Middle frontal gyrus (tissue), 1 donor: ENCODE data around the gene C8B.

ENCODE experiments used
- DNase-seq: peaks from one replicate; pipeline ENCODE4 v3.0.0-alpha.2; 2015; ENCODE audit warnings: low spot score; ENCODE audit errors: extremely low spot score

The C8B gene

DNA sequence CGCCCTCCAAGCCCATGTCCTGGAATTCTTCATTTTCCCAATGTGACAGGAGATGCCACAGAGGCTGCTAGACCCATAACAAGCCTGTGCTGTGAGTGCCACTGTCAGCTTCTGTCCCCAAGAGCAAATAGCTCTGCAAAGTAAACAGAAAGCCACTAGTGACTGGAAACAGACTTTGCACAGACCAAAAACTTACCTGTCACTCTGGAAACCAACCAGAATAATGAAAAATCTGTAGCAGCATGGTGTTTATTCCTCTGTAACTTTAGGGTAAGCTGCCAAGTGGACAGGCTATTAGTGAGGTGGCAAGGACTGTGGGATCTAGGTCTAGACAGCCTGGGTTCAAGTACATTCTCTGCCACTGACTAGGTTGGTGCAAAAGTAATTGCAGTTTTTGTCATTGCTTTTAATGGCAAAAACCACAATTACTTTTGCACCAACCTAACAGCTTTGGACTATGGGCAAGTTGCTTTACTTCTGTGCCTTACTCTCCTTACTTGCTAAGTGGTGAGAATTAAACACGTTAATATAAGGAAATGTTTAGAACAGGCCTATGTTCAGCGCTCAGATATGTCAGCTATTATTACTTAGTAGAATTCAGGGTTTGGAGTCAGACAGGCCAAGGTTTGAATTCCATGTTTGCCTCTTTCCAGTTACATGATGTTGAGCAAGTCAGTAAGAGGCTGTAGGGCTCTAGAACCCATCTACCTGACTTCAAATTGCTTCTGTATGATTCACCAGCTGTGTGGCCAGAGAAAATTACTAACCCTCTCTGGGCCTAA is at the start of gene C8B:
Gene C8B, minus strand, starts transcription at position 100 of the 782 bp plus-strand sequence. Its CDS starts 67 bp downstream, at position 33.
- no peak for DNase-seq

DNA sequence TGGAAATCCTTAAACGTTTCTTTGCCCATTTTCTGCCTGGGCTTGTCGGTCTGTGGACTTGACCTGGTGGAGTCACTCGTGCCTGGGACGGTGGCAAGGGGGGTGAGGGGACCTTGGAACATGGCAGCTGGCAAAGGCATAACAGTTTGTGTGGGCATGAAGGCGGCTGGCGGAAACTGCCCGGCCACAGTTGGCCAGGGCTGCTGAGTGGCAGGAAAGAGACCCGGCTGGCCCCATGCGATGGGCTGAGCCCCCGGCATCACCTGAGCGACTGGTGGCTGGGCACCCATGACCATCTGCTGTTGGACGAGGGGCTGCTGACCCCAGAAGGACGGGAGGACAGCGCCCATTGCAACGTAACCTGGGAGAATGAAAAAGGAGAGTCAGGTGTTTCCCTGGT is 49.3 kb upstream of the C8B start:
- no peak for DNase-seq

DNA sequence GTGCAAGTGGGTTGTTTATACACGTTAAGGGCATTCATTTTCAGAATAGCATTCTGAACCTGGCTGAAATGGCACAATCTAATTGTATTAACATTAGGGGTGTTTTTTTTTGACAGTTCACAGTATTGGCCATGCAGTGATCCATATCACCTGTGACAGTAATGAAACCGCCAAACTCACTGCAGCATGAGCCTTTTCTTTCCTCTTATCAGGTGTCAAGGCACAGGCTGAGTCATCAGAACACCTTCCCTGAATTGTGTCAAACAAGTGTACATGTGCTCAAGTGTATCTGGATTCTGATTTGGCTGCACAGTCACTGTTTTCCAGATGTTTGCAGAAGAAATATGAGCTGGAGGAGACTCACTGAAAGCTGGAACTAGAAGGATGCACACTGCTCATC is 47.7 kb upstream of the C8B start:
- no peak for DNase-seq

DNA sequence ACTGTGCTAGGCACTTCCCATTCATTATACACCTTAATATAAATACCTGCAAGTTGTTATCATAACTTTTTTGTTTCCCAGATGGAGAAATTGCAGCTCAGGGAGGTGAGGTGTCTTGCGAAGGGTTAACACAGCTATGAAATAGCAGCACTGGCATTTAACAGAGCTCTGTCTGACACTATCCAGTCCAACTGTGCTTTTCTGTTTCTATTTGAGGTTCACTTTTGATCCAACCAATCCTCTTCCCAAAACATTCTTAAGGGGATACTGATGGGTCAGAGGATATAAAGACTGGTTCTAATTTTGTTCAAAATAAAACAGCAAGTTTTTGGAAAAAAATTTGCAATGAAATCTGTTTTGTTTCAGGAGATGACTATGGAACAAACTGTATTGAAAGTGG is 46.5 kb upstream of the C8B start:
- DNase-seq: no peak

DNA sequence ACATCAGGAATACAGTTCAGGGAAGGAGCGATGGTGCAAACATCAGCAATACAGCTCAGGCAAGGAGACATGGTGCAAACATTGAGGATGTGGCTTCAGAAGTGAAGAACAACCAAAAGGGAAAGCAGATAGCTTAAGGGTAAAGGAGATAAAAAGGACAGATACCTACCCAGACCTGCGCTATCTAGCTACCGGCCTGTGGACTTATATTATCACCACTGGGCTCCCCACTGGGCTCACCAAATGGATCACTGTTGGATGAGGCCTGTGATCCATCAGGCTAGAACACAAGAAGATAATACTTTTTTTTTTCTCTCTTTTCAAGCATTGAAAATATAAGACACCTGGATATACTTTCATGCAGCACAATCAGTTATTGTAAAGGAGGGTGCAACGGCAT is 44.7 kb upstream of the C8B start:
- no peak for DNase-seq

DNA sequence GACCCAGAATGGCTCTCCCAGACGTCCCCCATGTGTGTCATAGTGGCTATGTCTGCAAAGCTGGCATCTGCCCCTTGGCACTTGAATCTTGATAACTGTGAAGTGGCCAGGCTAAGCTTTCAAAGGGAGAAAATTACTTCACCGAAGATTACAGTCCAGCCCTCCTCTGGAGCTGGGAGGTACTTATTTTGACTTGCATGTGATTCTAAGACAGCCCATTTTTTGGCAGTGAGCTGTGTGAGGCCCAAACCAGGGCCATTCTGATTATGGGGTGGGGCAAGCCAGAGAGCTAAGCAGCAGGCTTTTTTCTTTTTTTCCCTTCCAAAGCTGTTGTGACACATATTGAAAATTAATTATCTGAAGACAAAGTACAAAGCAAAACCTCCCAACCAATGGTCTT is 42.1 kb upstream of the C8B start:
- DNase-seq: no peak

DNA sequence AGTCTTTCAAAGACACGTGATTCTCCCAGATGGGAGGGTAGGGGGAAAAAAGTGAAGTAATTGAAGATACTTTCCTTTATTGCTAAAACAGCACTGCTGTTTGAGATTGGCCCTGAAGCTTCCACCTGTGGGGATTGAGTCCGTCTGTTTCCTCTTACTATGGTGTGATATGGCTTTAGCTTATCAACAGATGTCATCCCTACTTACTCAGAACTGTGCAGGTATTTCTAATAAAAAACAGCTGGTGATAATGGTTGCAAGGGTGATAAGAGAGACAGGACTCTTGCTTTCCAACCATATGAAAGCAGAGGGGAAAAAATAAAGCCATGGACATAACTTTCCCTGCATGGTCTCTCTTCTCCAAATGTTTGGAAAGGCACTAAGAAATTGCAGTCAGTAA is 41.7 kb upstream of the C8B start:
- DNase-seq: no peak

DNA sequence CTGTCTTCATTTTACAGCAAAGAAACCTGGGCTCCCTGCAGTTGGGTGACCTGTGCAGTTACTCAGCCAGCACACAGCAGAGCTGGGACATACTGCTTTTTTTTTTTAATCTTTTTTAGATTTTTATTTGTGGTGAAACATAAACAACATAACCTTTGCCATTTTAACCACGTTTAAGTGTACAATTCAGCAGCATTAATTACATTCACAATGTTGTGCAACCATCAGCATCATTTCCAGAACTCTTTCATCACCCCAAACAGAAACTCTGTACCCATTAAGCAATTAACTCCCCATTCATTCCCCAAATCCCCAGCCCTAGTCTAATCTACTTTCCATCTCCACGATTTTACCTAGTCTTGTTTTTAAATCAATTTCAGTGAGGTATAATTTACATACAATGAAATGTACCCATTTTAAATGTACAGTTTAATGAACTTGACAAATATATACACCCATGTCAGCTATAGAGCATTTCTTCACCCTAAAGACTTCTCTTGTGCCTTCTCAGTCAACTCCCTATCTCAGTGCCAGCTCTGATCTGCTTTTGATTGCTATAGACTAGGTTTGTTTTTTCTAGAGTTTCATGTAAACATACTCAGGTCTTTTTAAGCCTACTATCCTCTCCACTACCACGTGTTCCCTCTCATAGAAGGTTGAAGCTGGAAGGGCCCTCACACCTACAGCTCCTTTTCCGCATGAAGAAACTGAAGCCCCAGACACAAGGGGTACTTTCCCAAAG is 37.8 kb upstream of the C8B start:
- DNase-seq: no peak

DNA sequence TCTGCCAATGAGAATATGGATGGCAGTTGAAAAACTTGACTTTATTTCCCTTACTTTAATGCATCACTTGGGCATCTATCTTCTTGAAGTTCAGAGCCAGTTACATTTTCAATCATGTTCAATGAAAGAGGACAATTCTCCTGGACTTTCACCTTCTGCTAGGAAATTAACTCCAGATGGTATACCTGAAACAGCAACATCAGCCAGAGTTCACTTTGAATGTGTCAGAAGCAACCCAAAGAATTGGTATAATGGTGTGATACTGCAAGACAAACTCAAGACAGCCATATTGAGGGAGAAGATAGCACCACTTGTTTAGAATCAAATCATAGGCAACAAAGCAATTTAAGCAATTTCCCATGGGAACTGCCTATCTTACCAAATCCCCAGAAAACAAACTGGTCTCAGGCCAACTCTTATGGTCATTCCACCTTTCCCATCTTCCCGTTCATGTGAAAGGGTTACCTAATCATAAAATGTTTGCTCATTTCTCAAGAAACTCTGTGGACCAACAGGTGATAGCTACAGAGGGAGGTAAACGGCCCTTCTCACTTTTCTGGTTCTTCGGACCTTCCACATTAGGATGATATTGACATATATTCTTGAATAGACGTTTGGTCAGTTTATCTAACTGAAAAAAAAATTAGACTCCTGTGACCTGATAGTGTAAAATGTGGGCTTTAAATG is 29.7 kb upstream of the C8B start:
- no peak for DNase-seq

DNA sequence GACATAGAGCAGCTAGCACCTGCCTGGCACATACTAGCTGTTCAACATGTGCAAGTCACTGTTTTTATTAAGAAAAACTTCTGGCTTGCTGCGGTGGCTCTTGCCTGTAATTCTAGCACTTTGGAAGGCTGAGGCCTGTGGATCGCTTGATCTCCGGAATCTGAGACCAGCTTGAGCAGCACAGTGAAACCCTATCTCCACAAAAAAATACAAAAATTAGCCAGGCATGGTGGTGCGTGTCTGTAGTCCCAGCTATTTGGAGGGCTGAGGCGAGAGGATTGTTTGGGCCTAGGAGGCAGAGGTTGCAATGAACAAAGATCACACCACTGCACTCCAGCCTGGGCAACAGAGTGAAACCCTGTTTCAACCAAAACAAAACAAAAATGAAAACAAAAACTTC is 27.7 kb upstream of the C8B start:
- no peak for DNase-seq

DNA sequence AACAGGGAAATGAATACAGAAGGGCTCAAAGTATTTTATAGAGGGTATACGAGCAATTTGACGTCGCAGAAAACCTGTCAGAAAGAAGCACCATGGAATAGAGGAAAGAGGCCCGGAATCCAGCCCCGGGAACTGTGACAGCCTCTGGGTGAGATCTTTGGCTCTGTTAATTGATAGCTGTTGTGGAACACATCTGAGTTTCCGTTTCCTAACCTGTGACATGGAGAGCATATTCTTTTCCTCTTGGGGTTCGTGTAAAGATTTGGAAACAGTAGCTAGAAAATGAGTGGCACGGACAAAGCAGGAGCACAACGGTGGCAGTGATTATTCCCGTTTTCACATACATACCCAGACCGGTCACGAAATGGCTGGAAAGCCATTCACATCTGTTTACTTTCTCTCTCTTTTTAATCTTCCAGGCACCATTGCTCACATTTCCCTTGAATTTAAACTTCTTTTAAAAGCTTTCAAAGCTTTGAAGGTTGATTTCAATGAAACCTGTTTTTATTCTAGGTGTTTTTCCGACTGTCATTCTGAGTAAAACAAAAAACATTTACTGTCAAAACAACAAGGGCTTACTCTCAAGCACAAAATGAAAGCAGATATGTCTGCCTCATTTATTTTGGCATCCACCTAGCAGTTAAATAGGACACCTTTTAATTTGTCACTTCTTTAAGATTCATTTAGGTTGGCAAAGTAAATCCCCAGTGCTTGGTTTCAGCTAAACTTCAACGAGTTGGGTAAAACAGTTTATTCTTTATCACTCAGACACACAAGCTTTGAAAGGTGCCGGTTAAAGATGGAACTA is 26.7 kb upstream of the C8B start:
- no peak for DNase-seq

DNA sequence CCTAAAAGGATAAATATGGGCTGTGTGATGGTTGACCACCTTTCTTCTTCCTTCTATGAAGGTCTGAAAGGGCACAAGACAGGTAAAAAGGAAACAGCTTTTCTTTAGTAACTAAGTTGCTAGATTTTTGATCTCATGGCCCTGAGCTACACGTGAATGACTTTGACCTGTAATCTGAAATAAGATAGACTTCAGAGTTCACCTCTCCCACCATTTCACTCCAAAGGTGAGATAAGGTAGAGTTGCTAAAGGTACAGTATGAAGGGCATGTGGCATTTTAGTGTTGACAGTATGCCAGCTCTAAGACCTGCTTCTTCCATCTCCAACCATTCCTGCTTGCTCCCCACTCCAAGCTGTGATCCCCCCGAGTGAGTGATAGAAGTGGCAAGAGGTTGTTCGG is 25.8 kb upstream of the C8B start:
- DNase-seq: no peak

DNA sequence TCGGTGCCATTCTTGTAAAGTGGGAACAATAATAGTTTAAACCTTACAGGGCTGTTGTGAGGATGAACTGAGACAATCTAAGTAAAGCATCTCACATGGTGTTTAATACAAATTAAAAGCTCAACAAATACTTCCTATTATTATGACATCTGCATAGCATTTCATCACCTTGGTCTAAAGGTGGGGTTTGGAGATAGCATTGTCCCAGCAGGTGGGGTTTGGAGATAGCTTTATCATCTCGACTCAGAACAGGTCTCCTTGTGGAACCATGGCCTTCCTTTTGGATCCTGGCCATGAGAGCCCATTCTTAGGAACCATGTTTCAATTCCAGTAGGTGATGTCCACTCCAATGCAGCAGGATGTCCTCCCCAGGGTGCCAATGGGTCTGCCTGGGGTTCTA is 20.6 kb upstream of the C8B start:
- DNase-seq: no peak

DNA sequence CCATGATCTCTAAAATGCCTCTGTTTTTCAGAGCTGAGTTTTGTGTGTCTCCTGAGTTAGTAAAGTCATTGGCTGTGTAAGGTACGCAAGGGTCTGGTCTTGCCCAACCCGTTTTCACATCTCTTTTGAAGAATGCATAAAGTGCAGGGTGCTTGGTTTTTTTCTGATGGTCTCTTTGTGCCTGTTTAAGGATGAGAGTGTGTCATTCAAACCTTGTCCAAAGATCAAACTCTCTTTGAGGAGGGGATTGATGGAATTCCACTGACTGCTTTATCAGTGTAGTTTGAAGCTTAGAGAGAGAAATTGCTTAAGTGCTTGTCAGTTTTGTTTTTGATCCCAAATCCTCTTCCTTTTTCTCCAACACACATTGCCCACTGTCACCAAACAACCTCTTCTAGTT is 20.0 kb upstream of the C8B start:
- no peak for DNase-seq

DNA sequence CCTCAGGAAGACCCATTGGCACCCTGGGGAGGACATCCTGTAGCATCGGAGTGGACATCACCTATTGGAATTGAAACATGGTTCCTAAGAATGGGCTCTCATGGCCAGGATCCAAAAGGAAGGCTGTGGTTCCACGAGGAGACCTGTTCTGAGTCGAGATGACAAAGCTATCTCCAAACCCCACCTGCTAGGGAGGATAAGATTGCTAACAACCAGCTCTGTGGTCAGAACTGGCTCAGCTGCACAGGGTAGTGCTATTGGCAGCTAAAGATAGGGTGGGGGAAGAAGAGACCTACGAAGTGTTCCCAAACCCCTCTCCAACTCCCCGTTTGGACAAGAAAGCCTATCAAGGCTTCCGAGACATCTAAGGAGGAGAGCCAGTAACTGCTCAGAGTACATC is 17.7 kb upstream of the C8B start:
- DNase-seq: no peak

DNA sequence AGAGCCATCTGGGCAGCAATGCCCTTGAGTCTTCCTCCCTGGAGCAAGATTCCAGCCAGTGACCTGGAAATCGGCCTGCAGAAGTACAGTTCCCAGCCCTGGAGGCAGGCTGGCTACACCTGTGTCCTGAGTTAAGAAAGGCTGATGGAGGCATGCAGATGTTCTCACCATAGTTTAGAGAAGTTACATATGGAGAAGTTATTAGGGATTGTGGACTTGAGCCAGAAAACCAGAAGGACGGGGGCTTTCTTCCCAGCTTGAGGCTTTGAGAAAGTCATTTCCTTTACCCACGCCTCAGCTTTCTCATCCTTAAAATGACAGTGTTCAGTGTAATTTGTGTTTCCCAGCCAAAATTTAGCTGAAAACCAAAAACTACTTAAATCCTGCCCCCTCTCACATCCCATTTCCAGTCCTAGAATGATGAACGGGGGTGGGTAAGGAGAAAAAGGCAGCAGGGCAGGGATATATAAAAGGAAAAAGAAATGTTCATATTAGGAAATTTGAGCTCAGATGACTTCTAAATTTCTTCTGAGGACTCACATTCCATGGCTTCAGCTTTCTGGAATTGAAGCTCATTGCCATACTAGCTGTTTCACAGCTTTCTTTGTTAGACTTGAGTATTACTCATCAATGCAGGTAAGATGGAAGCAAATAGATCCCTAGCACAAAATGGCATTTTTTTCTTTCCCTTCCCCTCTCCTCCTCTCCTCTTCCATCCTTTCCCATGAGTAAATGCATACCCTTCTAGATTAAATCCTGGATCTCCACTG is 14.4 kb upstream of the C8B start:
- no peak for DNase-seq

DNA sequence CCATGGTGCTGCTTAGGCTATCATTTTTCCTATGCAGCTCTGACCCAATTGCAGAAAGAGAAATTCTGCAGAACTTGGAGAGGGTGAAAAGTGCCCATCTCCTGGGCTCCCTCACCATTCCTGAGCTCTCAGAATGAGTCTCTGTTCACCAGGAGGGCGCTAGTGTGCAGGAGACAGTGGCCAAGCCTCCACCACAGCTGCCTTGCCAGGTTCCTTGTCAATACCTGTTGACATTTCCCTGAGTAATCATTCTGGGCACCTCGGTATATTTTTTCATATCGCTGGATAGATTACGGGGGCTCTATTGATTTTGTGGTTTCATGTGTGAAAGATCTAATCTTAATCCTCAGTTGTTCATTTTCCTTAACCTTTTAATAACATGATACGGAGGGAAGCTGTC is 13.0 kb upstream of the C8B start:
- DNase-seq: no peak

DNA sequence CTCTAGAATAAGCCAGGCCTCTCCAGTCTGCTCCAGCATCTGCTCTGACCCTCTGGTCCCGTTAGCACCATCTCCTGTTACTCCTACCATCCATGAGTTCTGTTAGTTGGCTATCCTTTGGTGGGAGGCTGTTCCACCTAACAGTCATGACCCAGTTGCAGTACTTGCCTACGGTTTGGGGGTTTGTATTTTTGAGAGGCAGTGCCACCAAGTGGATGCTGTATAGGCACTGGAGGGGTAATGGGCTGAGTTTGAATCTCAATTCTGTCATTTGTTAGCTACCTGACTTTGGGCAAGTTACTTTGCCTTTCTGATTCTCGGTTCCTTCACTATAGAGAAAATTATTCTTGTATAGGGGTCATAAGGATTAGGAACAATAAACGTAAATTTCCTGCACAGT is 12.1 kb upstream of the C8B start:
- no peak for DNase-seq

DNA sequence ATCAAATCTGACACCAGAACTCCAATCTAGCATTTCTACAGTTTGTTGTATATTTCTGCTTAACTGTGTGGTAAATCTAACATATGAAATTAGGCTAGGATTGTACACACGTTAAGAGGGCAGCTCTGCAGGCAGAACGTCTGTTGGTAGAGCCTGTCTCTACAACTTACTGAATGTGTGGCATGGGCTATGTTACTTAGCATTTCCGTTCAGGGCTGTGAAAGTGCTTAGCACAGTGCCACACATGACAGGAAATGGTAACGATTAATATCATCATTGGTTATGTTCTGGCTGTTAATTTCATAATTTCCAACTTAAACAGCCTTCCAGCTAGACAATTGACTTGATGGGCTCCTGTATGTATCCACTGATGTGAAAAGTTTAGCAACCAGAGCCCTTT is 9.6 kb upstream of the C8B start:
- no peak for DNase-seq

DNA sequence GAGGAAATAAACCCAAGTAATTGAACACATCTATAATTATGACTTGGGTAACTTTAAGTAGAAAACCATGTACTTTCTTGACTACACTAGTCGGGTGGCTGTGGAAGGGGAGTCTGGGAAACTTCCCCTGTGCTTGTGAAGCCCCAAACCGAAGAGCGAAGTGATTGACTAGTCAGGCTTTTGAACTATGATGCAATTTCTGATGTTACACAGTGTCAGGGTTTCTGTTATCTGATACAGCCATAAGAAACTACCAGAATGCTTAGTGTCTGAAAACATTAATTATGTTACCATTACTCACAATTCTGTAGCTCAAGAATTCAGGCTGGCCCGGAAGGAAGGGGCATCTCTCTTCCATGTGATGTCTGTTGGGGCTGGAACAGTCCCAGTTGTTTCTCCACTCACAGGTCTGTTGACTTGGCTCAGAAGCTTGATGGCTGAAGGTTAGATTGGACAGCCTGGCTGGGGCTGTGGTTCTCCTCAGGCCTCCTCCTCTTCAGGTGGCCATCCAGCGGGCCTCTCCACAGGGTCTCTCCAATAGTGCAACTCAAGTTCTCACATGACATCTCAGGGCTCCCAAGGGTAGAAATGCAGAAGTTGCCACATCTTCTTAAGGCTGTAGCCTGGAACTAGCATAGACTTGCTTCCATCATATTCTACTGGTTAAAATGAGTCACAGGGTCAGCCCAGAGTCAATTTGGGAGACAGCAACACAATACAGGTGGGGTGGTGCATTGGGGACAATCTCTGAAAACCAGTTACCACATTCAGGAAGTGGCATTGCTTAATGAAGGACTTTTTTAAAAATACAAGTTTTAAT is 8.3 kb upstream of the C8B start:
- no peak for DNase-seq
